HepG2 (cell line): Measurements from ENCODE around the gene OAF. TPM values are rescaled to one million over a fixed set of nuclear protein-coding genes. Genes with fewer than 3 reads are reported as not detected.

Source experiments
- ARID2 ChIP-seq: sonication (generic); formaldehyde crosslinking; IDR thresholded peaks from 2 replicates; pipeline ENCODE4 v1.8.1; 2022; ENCODE audit warnings: mild to moderate bottlenecking, missing genetic modification reagents, borderline replicate concordance
- ATM ChIP-seq: fragments of 450-650 bp; IDR thresholded peaks from 2 replicates; pipeline ENCODE4 v1.7.1; 2017; ENCODE audit warnings: mild to moderate bottlenecking, borderline replicate concordance
- FOXM1 ChIP-seq: sonication (generic); formaldehyde crosslinking; IDR thresholded peaks from 2 replicates; pipeline ENCODE4 v1.5.0; 2020; ENCODE audit warnings: missing genetic modification reagents
- GLI4 ChIP-seq: sonication (generic); formaldehyde crosslinking; IDR thresholded peaks from 2 replicates; pipeline ENCODE4 v1.5.1; 2020; ENCODE audit warnings: missing genetic modification reagents, mild to moderate bottlenecking, moderate library complexity, borderline replicate concordance
- KLF12 ChIP-seq: sonication (generic); formaldehyde crosslinking; IDR thresholded peaks from 2 replicates; pipeline ENCODE4 v1.4.0; 2020; ENCODE audit warnings: missing genetic modification reagents, borderline replicate concordance
- KLF13 ChIP-seq: sonication (generic); formaldehyde crosslinking; IDR thresholded peaks from 2 replicates; pipeline ENCODE4 v1.4.0; 2020; ENCODE audit warnings: mild to moderate bottlenecking, missing genetic modification reagents
- MIER3 ChIP-seq: IDR thresholded peaks from 2 replicates; pipeline ENCODE4 v1.6.1; 2016; ENCODE audit warnings: missing compliant biosample characterization, borderline replicate concordance
- MTA1 ChIP-seq: sonication (generic); formaldehyde crosslinking; IDR thresholded peaks from 2 replicates; pipeline ENCODE4 v1.4.0; 2020; ENCODE audit warnings: missing genetic modification reagents, mild to moderate bottlenecking, borderline replicate concordance
- MYC ChIP-seq: sonication (generic); formaldehyde crosslinking; IDR thresholded peaks from 2 replicates; pipeline ENCODE4 v1.9.0; 2021; ENCODE audit warnings: missing genetic modification reagents, borderline replicate concordance
- NCOA2 ChIP-seq: sonication (generic); formaldehyde crosslinking; IDR thresholded peaks from 2 replicates; pipeline ENCODE4 v1.8.0; 2022; ENCODE audit warnings: inconsistent platforms
- NCOR1 ChIP-seq: fragments of 200-600 bp; sonication (generic); IDR thresholded peaks from 2 replicates; pipeline ENCODE4 v1.7.0; 2017; ENCODE audit warnings: antibody characterized with exemption, low read length, borderline replicate concordance
- PHF21A ChIP-seq: sonication (generic); formaldehyde crosslinking; IDR thresholded peaks from 2 replicates; pipeline ENCODE4 v1.5.0; 2020; ENCODE audit warnings: mild to moderate bottlenecking, missing genetic modification reagents
- POLR2A ChIP-seq, 2 experiments: IDR thresholded peaks; 2 replicates each; pipeline ENCODE4 v1.6.1; 2011; ENCODE audit warnings: low read depth in 2 of 2, low read length in 2 of 2, mild to moderate bottlenecking in 1 of 2, moderate library complexity in 1 of 2; ENCODE audit not compliant: insufficient read depth in 1 of 2
- RARA ChIP-seq: IDR thresholded peaks from 2 replicates; pipeline ENCODE4 v1.6.1; 2016; ENCODE audit warnings: missing genetic modification reagents, missing compliant biosample characterization
- REL ChIP-seq: sonication (generic); formaldehyde crosslinking; conservative IDR thresholded peaks from 2 replicates; pipeline ENCODE4 v1.8.0; 2022; ENCODE audit warnings: mild to moderate bottlenecking, missing genetic modification reagents, moderate library complexity
- RNF219 ChIP-seq: sonication (generic); formaldehyde crosslinking; IDR thresholded peaks from 2 replicates; pipeline ENCODE4 v1.5.0; 2020; ENCODE audit warnings: mild to moderate bottlenecking, missing genetic modification reagents
- SP4 ChIP-seq: sonication (generic); formaldehyde crosslinking; IDR thresholded peaks from 2 replicates; pipeline ENCODE4 v1.8.1; 2023; ENCODE audit warnings: mild to moderate bottlenecking, missing genetic modification reagents
- TAF1 ChIP-seq: sonication (generic); formaldehyde crosslinking; IDR thresholded peaks from 2 replicates; pipeline ENCODE4 v1.4.0; 2020; ENCODE audit warnings: missing genetic modification reagents
- TEAD3 ChIP-seq: optimal IDR thresholded peaks from 2 replicates; pipeline ENCODE3; 2016; ENCODE audit warnings: borderline replicate concordance
- TMF1 ChIP-seq: sonication (generic); formaldehyde crosslinking; IDR thresholded peaks from 2 replicates; pipeline ENCODE4 v1.8.1; 2022; ENCODE audit warnings: low read depth, missing genetic modification reagents
- YEATS4 ChIP-seq: sonication (generic); formaldehyde crosslinking; IDR thresholded peaks from 2 replicates; pipeline ENCODE4 v1.4.0; 2020; ENCODE audit warnings: missing genetic modification reagents, borderline replicate concordance
- ZFP82 ChIP-seq: sonication (generic); formaldehyde crosslinking; IDR thresholded peaks from 2 replicates; pipeline ENCODE4 v1.5.1; 2020; ENCODE audit warnings: mild to moderate bottlenecking, missing genetic modification reagents, borderline replicate concordance
- ZFX ChIP-seq: sonication (generic); formaldehyde crosslinking; IDR thresholded peaks from 2 replicates; pipeline ENCODE4 v1.4.0; 2020; ENCODE audit warnings: mild to moderate bottlenecking, low read depth, missing genetic modification reagents, moderate library complexity
- ZMYM3 ChIP-seq: sonication (generic); formaldehyde crosslinking; IDR thresholded peaks from 2 replicates; pipeline ENCODE4 v1.5.1; 2020; ENCODE audit warnings: mild to moderate bottlenecking, missing genetic modification reagents
- ZNF619 ChIP-seq: sonication (generic); formaldehyde crosslinking; IDR thresholded peaks from 2 replicates; pipeline ENCODE4 v1.4.0; 2020; ENCODE audit warnings: mild to moderate bottlenecking, missing genetic modification reagents
- ZNF839 ChIP-seq: sonication (generic); formaldehyde crosslinking; IDR thresholded peaks from 2 replicates; pipeline ENCODE4 v1.4.0; 2020; ENCODE audit warnings: missing genetic modification reagents, mild to moderate bottlenecking, borderline replicate concordance
- ZNF879 ChIP-seq: sonication (generic); formaldehyde crosslinking; IDR thresholded peaks from 2 replicates; pipeline ENCODE4 v1.8.1; 2023; ENCODE audit warnings: missing genetic modification reagents
- polyA plus RNA-seq, 8 experiments: library from polyadenylated mRNA; depleted of rRNA in 3 of 8; stranded (reverse) in 7 of 8; unstranded in 1 of 8; fragments of >200 nt; fragmentation: Illumina TruSeq in 4 of 8; extraction: Trizol in 4 of 8; gene quantifications; 2 replicates each; pipeline versions ENCODE4 v1.2.1 to v1.2.3, GENCODE V29; 2011 to 2016; ENCODE audit warnings: low read depth in 4 of 8, missing spikeins in 1 of 8, mixed read lengths in 1 of 8; ENCODE audit not compliant: insufficient read depth in 1 of 8
- total RNA-seq, 5 experiments: library from RNA; depleted of rRNA; stranded (reverse); fragments of >200 nt; fragmentation: Illumina TruSeq; extraction: Trizol; gene quantifications; 2 replicates each; pipeline ENCODE4 v1.2.3, GENCODE V29; 2016; ENCODE audit warnings: low read depth in 1 of 5
- TF ChIP-seq, protein P1 (sequence below): sonication (generic); formaldehyde crosslinking; IDR thresholded peaks from 2 replicates; pipeline ENCODE4 v1.9.0; 2022; ENCODE audit warnings: low read depth, missing genetic modification reagents

OAF gene
- total and polyA plus RNA-seq, 2 of the 13 experiments (the other 11 are each of a cell fraction or from before 2014, with no cell fraction given), result 63.7 to 94.6 TPM

- peak; percentile 97 for TF ChIP-seq RARA
- no peak for TF ChIP-seq FOXM1 (CRISPR knock-in tag)
- peak; percentile 2; the same call in 1 of the 2 replicates for TF ChIP-seq SP4 (CRISPR knock-in tag)
- TF ChIP-seq GLI4 (CRISPR knock-in tag), result 0 out of 2 replicates have a peak, but pooled peaks have one; percentile 19
- TF ChIP-seq PHF21A (CRISPR knock-in tag), result peak; percentile 42; the same call in 1 of the 2 replicates
- TF ChIP-seq TMF1 (CRISPR knock-in tag), result no peak
- no peak for TF ChIP-seq ZMYM3 (CRISPR knock-in tag)
- TF ChIP-seq ZNF879 (CRISPR knock-in tag), result no peak
- TF ChIP-seq POLR2A (IDR thresholded peaks at IDR 0.05; ENCODE audit: insufficient read depth in 1 of 2, low read depth in 2 of 2, low read length in 2 of 2), result peak in 1 of 2 experiments; percentile 36; a peak in 1 of 4 replicates
- peak; percentile 36; the same call in 1 of the 2 replicates for TF ChIP-seq ZNF839 (CRISPR knock-in tag)
- TF ChIP-seq TAF1 (CRISPR knock-in tag), result peak; percentile 20; the same call in 1 of the 2 replicates
- TF ChIP-seq ARID2, result peak; percentile 69; the same call in 1 of the 2 replicates
- no peak for TF ChIP-seq ATM
- no peak for TF ChIP-seq RNF219
- peak; percentile 66 for TF ChIP-seq ZFX (CRISPR knock-in tag)
- peak; percentile 45 for TF ChIP-seq MYC (CRISPR knock-in tag)
- peak; percentile 35 for TF ChIP-seq TEAD3
- no peak for TF ChIP-seq MIER3 (CRISPR knock-in tag)
- TF ChIP-seq NCOR1, result peak; percentile 15; the same call in 1 of the 2 replicates
- TF ChIP-seq ZNF619, result peak; percentile 20; the same call in 1 of the 2 replicates
- TF ChIP-seq MTA1 (CRISPR knock-in tag), result peak; percentile 20; the same call in 1 of the 2 replicates
- peak; percentile 66; the same call in 1 of the 2 replicates for TF ChIP-seq KLF13 (CRISPR knock-in tag)
- TF ChIP-seq NCOA2 (CRISPR knock-in tag), result peak; percentile 54
- 0 out of 2 replicates have a peak, but pooled peaks have one; percentile 53 for TF ChIP-seq REL (CRISPR knock-in tag)
- TF ChIP-seq, protein P1, sequence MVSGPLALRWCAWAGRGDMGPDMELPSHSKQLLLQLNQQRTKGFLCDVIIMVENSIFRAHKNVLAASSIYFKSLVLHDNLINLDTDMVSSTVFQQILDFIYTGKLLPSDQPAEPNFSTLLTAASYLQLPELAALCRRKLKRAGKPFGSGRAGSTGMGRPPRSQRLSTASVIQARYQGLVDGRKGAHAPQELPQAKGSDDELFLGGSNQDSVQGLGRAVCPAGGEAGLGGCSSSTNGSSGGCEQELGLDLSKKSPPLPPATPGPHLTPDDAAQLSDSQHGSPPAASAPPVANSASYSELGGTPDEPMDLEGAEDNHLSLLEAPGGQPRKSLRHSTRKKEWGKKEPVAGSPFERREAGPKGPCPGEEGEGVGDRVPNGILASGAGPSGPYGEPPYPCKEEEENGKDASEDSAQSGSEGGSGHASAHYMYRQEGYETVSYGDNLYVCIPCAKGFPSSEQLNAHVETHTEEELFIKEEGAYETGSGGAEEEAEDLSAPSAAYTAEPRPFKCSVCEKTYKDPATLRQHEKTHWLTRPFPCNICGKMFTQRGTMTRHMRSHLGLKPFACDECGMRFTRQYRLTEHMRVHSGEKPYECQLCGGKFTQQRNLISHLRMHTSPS (CRISPR knock-in tag), result peak; percentile 64; the same call in 1 of the 2 replicates
- TF ChIP-seq ZFP82, result no peak
- 0 out of 2 replicates have a peak, but pooled peaks have one; percentile 9 for TF ChIP-seq KLF12 (CRISPR knock-in tag)
- 0 out of 2 replicates have a peak, but pooled peaks have one; percentile 54 for TF ChIP-seq YEATS4 (CRISPR knock-in tag)
These were observed 23.8 kb upstream of the OAF start (continued) for GRCh38 chr11:120186774-120187591.
